GM12864 (cell line): ENCODE results near the gene CCDC148.
"Not testable (repeated sequence)": the region's sequence is repeated elsewhere in the genome, so short reads cannot be mapped to it uniquely, and the experiment has no call there.

Experiments
- DNase-seq: peaks from one replicate; pipeline ENCODE4 v3.0.0-alpha.2; 2011; ENCODE audit warnings: low read depth
- H3K4me3 ChIP-seq: 2 replicates; pipeline ENCODE4 v1.5.1; 2011; ENCODE audit warnings: mild to moderate bottlenecking, low read depth, low read length, control low read depth
- CTCF ChIP-seq: IDR thresholded peaks from 2 replicates; pipeline ENCODE4 v1.5.1; 2011; ENCODE audit warnings: low read depth, mild to moderate bottlenecking, moderate library complexity, low read length, control low read depth, inconsistent platforms; ENCODE audit errors: missing control alignments

CCDC148 gene

GRCh38 chr2:158228943-158229508 is 227.5 kb downstream of the CCDC148 start:
- H3K4me3 ChIP-seq, result no peak overlapping the region
- DNase-seq, result no peak
- TF ChIP-seq CTCF, result no peak

GRCh38 chr2:158223066-158223465 is 233.5 kb downstream of the CCDC148 start:
- not testable (repeated sequence) for DNase-seq, H3K4me3 ChIP-seq

GRCh38 chr2:158221063-158222020 is 235.2 kb downstream of the CCDC148 start:
- no peak for TF ChIP-seq CTCF
- no peak for DNase-seq
- H3K4me3 ChIP-seq, result no peak overlapping the region

GRCh38 chr2:158217593-158217992 is 239.0 kb downstream of the CCDC148 start:
- no peak for DNase-seq
- no peak overlapping the region for H3K4me3 ChIP-seq
- TF ChIP-seq CTCF, result no peak

- TF ChIP-seq CTCF, result no peak
- no peak overlapping the region for H3K4me3 ChIP-seq
- peak; percentile 19 for DNase-seq
These were observed 242.1 kb downstream of the CCDC148 start for GRCh38 chr2:158214431-158214830.

- no peak for DNase-seq
- no peak for TF ChIP-seq CTCF
These were observed 242.8 kb downstream of the CCDC148 start for GRCh38 chr2:158213773-158214172.

GRCh38 chr2:158212301-158212700 is 244.3 kb downstream of the CCDC148 start:
- no peak overlapping the region for H3K4me3 ChIP-seq
- TF ChIP-seq CTCF, result no peak
- no peak for DNase-seq

More at GRCh38 chr2:158213773-158214172, 242.8 kb downstream of the CCDC148 start:
- H3K4me3 ChIP-seq, result no peak overlapping the region
